K562 (cell line): ENCODE results near the gene CD300A. TPM values are rescaled to one million over a fixed set of nuclear protein-coding genes. Genes with fewer than 3 reads are reported as not detected.

ENCODE experiments used
- CTCF ChIP-seq, 3 experiments: IDR thresholded peaks in 2 of 3; conservative IDR thresholded peaks in 1 of 3; 2 replicates each; pipeline ENCODE4 v1.5.1; 2011 to 2012; ENCODE audit warnings: low read length in 3 of 3, mild to moderate bottlenecking in 3 of 3, control low read depth in 2 of 3, improper control_type of control experiment in 1 of 3, inconsistent platforms in 1 of 3, low read depth in 1 of 3, mixed read lengths in 1 of 3, moderate library complexity in 1 of 3; ENCODE audit not compliant: insufficient read depth in 2 of 3
- PTRF ChIP-seq: fragments of 450-650 bp; IDR thresholded peaks from 2 replicates; pipeline ENCODE4 v1.6.1; 2016; ENCODE audit warnings: mild to moderate bottlenecking, missing genetic modification characterization, missing compliant biosample characterization
- RAD21 ChIP-seq, 2 experiments: fragments of 250-450 bp in 1 of 2; fragments of 450-650 bp in 1 of 2; sonication (Bioruptor Pico) in 1 of 2; formaldehyde crosslinking in 1 of 2; IDR thresholded peaks in 1 of 2; conservative IDR thresholded peaks in 1 of 2; 2 replicates each; pipeline versions ENCODE4 v1.4.0 to v1.8.0; 2020 to 2022; ENCODE audit warnings: mild to moderate bottlenecking in 2 of 2, moderate library complexity in 1 of 2
- REST ChIP-seq, 2 experiments: fragments of 450-650 bp; formaldehyde crosslinking in 1 of 2; IDR thresholded peaks; 2 replicates each; pipeline versions ENCODE4 v1.4.0 to v1.6.1; 2014 to 2020; ENCODE audit warnings: mild to moderate bottlenecking in 2 of 2, borderline replicate concordance in 1 of 2, low read depth in 1 of 2
- ZNF277 ChIP-seq: fragments of 250-450 bp; sonication (Bioruptor Pico); IDR thresholded peaks from 2 replicates; pipeline ENCODE4 v1.8.0; 2022; ENCODE audit warnings: inconsistent platforms, mild to moderate bottlenecking, moderate library complexity, borderline replicate concordance
- polyA plus RNA-seq, 8 experiments: library from polyadenylated mRNA; depleted of rRNA in 4 of 8; stranded (reverse) in 5 of 8; unstranded in 3 of 8; fragments of >200 nt; fragmentation: Nextera tagmentation in 2 of 8; fragmentation: Illumina TruSeq in 1 of 8; extraction: Ambion mirVana in 2 of 8; extraction: Trizol in 1 of 8; gene quantifications; 2 replicates each; pipeline versions ENCODE4 v1.2.1 to v1.2.3, GENCODE V29; 2011 to 2014; ENCODE audit warnings: inconsistent platforms in 1 of 8, missing spikeins in 1 of 8
- total RNA-seq, 7 experiments: library from RNA; depleted of rRNA in 6 of 7; stranded (reverse); fragments of >200 nt in 6 of 7; fragmentation: Illumina TruSeq in 2 of 7; extraction: Trizol in 2 of 7; gene quantifications; 2 replicates each; pipeline versions ENCODE4 v1.2.1 to v1.2.3, GENCODE V29; 2011 to 2021; ENCODE audit warnings: low replicate concordance in 1 of 7

The CD300A gene
- total and polyA plus RNA-seq, 9 of the 15 experiments (the other 6 are each of a cell fraction or from before 2014, with no cell fraction given): 0.21 to 1.7 (median 0.41) TPM; not detected in 1

- TF ChIP-seq CTCF (IDR thresholded peaks at IDR 0.05 in 2 of 3, conservative IDR thresholded peaks at IDR 0.05 in 1 of 3; ENCODE audit: insufficient read depth in 2 of 3, low read depth in 1 of 3, low read length in 3 of 3) (peak; percentile 79 to 88 (median 87)), ZNF277 (CRISPR knock-in tag) (no peak), REST (IDR thresholded peaks at IDR 0.05; ENCODE audit: borderline replicate concordance) (peak; percentile 81), REST (CRISPR knock-in tag; IDR thresholded peaks at IDR 0.05; ENCODE audit: low read depth) (no peak), RAD21 (CRISPR knock-in tag; conservative IDR thresholded peaks at IDR 0.05 in 1 of 2, IDR thresholded peaks at IDR 0.05 in 1 of 2) (peak; percentile 39 to 76; a peak in 3 of 4 replicates), PTRF (no peak)
Measured at GRCh38 chr17:74437702-74438101, 28.7 kb upstream of the CD300A start (continued).
